Fibroblast of lung (primary cell): Measurements from ENCODE around the gene OCA2. TPM values are rescaled to one million over a fixed set of nuclear protein-coding genes. Genes with fewer than 3 reads are reported as not detected.

Experiments
- DNase-seq, 2 donors: peaks; one replicate each; pipeline versions ENCODE4 v3.0.0 to v3.0.0-alpha.2; 2010; ENCODE audit warnings: low read depth in 2 of 2
- H2AFZ ChIP-seq: 2 replicates; pipeline ENCODE4 v1.5.1; 2012; ENCODE audit warnings: low read length, control low read depth, inconsistent platforms
- H3K27ac ChIP-seq: 2 replicates; pipeline ENCODE4 v1.5.1; 2011; ENCODE audit warnings: low read length, control low read depth; ENCODE audit not compliant: insufficient read depth
- H3K27me3 ChIP-seq: 2 replicates; pipeline ENCODE4 v1.5.1; 2011; ENCODE audit warnings: mild to moderate bottlenecking, low read length; ENCODE audit not compliant: control insufficient read depth, insufficient read depth
- H3K36me3 ChIP-seq: 2 replicates; pipeline ENCODE4 v1.5.1; 2011; ENCODE audit warnings: low read length; ENCODE audit not compliant: control insufficient read depth, insufficient read depth
- H3K4me1 ChIP-seq: 2 replicates; pipeline ENCODE4 v1.5.1; 2011; ENCODE audit warnings: low read length; ENCODE audit not compliant: control insufficient read depth, insufficient read depth; ENCODE audit errors: extremely low read depth
- H3K4me2 ChIP-seq: 2 replicates; pipeline ENCODE4 v1.5.1; 2011; ENCODE audit warnings: low read length, control low read depth; ENCODE audit not compliant: insufficient read depth; ENCODE audit errors: extremely low read depth
- H3K4me3 ChIP-seq, 4 experiments: fragments of 200-600 bp in 1 of 4; sonication (generic) in 1 of 4; replicated peaks in 1 of 4; 2 replicates each; pipeline ENCODE4 v1.5.1; 2011 to 2016; ENCODE audit warnings: low read length in 4 of 4, low read depth in 3 of 4, mild to moderate bottlenecking in 3 of 4, control low read depth in 2 of 4, inconsistent platforms in 1 of 4, mixed read lengths in 1 of 4; ENCODE audit not compliant: insufficient read depth in 1 of 4; ENCODE audit errors: control extremely low read depth in 1 of 4
- H3K79me2 ChIP-seq: 2 replicates; pipeline ENCODE4 v1.5.1; 2012; ENCODE audit warnings: mild to moderate bottlenecking, low read length, inconsistent platforms; ENCODE audit not compliant: control insufficient read depth, insufficient read depth
- H3K9ac ChIP-seq: 2 replicates; pipeline ENCODE4 v1.5.1; 2011; ENCODE audit warnings: mild to moderate bottlenecking, low read length, control low read depth; ENCODE audit not compliant: insufficient read depth
- H3K9me3 ChIP-seq: 2 replicates; pipeline ENCODE4 v1.5.1; 2012; ENCODE audit warnings: low read depth, low read length; ENCODE audit not compliant: control insufficient read depth, insufficient read depth
- H4K20me1 ChIP-seq: 2 replicates; pipeline ENCODE4 v1.5.1; 2011; ENCODE audit warnings: low read length; ENCODE audit not compliant: control insufficient read depth, insufficient read depth; ENCODE audit errors: extremely low read depth
- CTCF ChIP-seq, 2 donors: IDR thresholded peaks in 1 of 2; conservative IDR thresholded peaks in 1 of 2; 1 replicate in 1 of 2; 2 replicates in 1 of 2; pipeline ENCODE4 v1.5.1; 2011 to 2012; ENCODE audit warnings: low read length in 2 of 2, control low read depth in 1 of 2, inconsistent platforms in 1 of 2, low read depth in 1 of 2, mild to moderate bottlenecking in 1 of 2
- EZH2 ChIP-seq: IDR thresholded peaks from 2 replicates; pipeline ENCODE4 v1.5.1; 2012; ENCODE audit warnings: low read length, control low read depth, mild to moderate bottlenecking; ENCODE audit errors: missing control alignments
- polyA plus RNA-seq, 2 donors: library from polyadenylated mRNA; depleted of rRNA in 1 of 2; stranded (reverse) in 1 of 2; unstranded in 1 of 2; fragments of >200 nt; gene quantifications; 2 replicates each; pipeline ENCODE4 v1.2.1, GENCODE V29; 2011 to 2012; ENCODE audit warnings: missing spikeins in 1 of 2
- total RNA-seq: library from RNA; depleted of rRNA; stranded (reverse); fragments of >200 nt; gene quantifications from 2 replicates; pipeline ENCODE4 v1.2.1, GENCODE V29; 2014

OCA2 gene
- total and polyA plus RNA-seq, 2 donors (not counting 1 experiment from before 2014, with no cell fraction given): not detected

- Histone ChIP-seq H3K4me1 (no peaks in the 10 kb centered on the region), H4K20me1 (no peaks in the 10 kb centered on the region), H2AFZ (no peak overlapping the region), H3K36me3 (no peaks in the 10 kb centered on the region), H3K79me2 (no peaks in the 10 kb centered on the region), H3K9me3 (no peaks in the 10 kb centered on the region), H3K4me3 (no peak overlapping the region), H3K4me2 (no peak overlapping the region), H3K27ac (no peak overlapping the region), H3K9ac (no peak overlapping the region), H3K27me3 (no peaks in the 10 kb centered on the region)
- no peak for DNase-seq
- TF ChIP-seq CTCF (conservative IDR thresholded peaks at IDR 0.05 in 1 of 2, IDR thresholded peaks at IDR 0.05 in 1 of 2; ENCODE audit: low read depth in 1 of 2, low read length in 2 of 2) (no peak), EZH2 (no peak)
Measured at GRCh38 chr15:28005004-28005527, 94.0 kb downstream of the OCA2 start.

GRCh38 chr15:28004143-28005003 is 94.7 kb downstream of the OCA2 start:
- no peak overlapping the region for H3K27ac ChIP-seq
- no peak overlapping the region for H3K9ac ChIP-seq
- no peaks in the 10 kb centered on the region for H4K20me1 ChIP-seq
- DNase-seq: peak in 1 of 2 donors; percentile 4
- no peak for TF ChIP-seq EZH2
- no peak for TF ChIP-seq CTCF (conservative IDR thresholded peaks at IDR 0.05 in 1 of 2, IDR thresholded peaks at IDR 0.05 in 1 of 2; ENCODE audit: low read depth in 1 of 2, low read length in 2 of 2)
- H3K9me3 ChIP-seq: no peaks in the 10 kb centered on the region
- H3K79me2 ChIP-seq: no peaks in the 10 kb centered on the region
- no peaks in the 10 kb centered on the region for H3K4me1 ChIP-seq
- H3K36me3 ChIP-seq: no peaks in the 10 kb centered on the region
- H3K4me2 ChIP-seq: no peak overlapping the region
- no peak overlapping the region for H3K4me3 ChIP-seq
- no peaks in the 10 kb centered on the region for H3K27me3 ChIP-seq
- no peak overlapping the region for H2AFZ ChIP-seq

GRCh38 chr15:28003302-28004037 is 95.6 kb downstream of the OCA2 start:
- Histone ChIP-seq H3K4me2 (no peak overlapping the region), H4K20me1 (no peaks in the 10 kb centered on the region), H2AFZ (no peak overlapping the region), H3K9me3 (no peaks in the 10 kb centered on the region), H3K27me3 (no peaks in the 10 kb centered on the region), H3K27ac (no peak overlapping the region), H3K4me3 (no peak overlapping the region), H3K4me1 (no peaks in the 10 kb centered on the region), H3K36me3 (no peaks in the 10 kb centered on the region), H3K9ac (no peak overlapping the region), H3K79me2 (no peaks in the 10 kb centered on the region)
- no peak for DNase-seq
- TF ChIP-seq EZH2 (no peak), CTCF (conservative IDR thresholded peaks at IDR 0.05 in 1 of 2, IDR thresholded peaks at IDR 0.05 in 1 of 2; ENCODE audit: low read depth in 1 of 2, low read length in 2 of 2) (no peak)
